ENCODE data around the gene LUC7L2. TPM values are rescaled to one million over a fixed set of nuclear protein-coding genes. Genes with fewer than 3 reads are reported as not detected.
"Not testable (repeated sequence)": the region's sequence is repeated elsewhere in the genome, so short reads cannot be mapped to it uniquely, and the experiment has no call there.

The LUC7L2 gene
- total RNA-seq, 1 donor = 48.5 TPM

DNA sequence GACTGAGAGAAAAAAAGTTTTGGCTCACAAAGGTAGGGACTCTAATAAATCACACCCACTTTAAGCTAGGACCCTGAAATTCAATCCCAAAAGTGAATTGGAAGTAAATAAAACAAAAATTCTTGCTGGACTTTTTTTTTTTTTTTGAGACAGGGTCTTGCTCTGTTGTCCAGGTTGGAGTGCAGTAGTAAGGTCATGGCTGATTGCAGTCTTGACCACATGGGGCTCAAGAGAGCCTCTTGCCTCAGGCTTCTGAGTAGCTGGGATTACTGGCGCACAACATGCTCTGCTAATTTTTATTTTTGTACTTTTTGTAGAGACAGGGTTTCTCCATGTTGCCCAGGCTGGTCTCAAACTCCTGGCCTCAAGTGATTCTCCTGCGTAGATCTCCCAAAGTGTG is 5.0 kb upstream of the LUC7L2 start:
- DNase-seq (ENCODE audit: low read depth in 2 of 3, low spot score in 2 of 3) = no peak

GRCh38 chr7:139355320-139355719 is 4.4 kb upstream of the LUC7L2 start:
- no peak for DNase-seq (ENCODE audit: low read depth in 2 of 3, low spot score in 2 of 3)

DNA sequence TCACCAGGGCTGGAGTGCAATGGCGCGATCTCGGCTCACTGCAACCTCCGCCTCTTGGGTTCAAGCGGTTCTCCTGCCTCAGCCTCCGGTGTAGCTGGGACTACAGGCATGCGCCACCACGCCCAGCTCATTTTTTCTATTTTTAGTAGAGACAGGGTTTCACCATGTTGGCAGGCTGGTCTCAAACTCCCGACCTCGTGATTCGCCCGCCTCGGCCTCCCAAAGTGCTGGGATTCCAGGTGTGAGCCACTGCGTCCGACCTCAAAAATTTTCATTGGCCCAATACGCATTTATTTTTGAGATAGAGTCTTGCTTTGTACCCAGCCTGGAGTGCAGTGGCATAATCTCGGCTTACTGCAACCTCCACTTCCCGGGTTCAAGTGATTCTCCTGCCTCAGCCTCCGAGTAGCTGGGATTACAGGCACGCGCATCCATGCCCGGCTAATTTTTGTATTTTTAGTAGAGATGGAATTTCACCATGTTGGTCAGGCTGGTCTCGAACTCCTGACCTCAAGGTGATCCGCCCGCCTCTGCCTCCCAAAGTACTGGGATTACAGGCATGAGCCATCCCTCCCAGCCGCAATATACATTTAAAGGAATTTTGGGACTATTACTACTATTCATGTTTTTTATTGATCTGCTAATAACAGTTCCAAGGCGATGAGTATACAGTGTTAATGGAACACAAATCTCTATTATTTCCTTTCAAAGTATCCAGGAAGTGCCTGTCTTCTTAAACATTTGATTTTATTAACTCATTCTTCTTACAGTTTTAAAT is 1.8 kb upstream of the LUC7L2 start:
- not testable (repeated sequence) for DNase-seq (ENCODE audit: low read depth in 2 of 3, low spot score in 2 of 3)

DNA sequence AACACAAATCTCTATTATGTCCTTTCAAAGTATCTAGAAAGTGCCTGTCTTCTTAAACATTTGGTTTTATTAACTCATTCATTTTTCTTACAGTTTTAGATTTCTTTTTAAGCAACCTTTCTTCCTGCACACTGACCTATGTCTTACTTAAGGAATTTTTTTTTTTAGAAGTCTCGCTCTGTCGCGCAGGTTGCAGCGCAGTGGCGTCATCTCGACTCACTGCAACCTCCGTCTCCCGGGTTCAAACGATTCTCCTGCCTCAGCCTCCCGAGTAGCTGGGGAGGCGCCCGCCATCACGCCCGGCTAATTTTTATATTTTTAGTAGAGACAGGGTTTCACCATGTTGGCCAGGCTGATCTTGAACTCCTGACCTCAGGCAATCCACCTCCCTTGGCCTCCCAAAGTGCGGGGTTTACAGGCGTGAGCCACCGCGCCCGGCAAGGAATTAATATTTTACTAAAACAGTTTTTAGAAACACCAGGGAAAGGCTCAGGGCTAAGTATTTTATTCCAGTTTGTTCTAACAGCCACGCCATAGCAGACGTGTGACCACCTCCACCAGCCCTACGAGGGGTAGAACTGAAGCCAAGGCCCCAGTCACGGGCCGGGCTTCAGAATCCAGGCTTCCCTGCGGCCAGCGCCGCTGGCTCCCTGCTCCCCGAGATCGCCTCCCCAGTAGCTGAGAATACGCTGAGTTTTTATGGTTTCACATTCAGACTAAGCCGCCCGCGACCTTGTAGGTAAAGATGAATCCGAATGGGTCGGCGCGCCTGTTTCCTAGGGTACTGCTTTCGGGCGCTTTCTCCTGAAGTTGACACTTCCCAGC is 941 bp upstream of the LUC7L2 start:
- peak in 1 of 3 donors; percentile 67 for DNase-seq (ENCODE audit: low read depth in 2 of 3, low spot score in 2 of 3)

- peak; percentile 83 to 98 (median 95) for DNase-seq (ENCODE audit: low read depth in 2 of 3, low spot score in 2 of 3)
Measured at GRCh38 chr7:139360210-139360947, 685 bp downstream of the LUC7L2 start.

DNA sequence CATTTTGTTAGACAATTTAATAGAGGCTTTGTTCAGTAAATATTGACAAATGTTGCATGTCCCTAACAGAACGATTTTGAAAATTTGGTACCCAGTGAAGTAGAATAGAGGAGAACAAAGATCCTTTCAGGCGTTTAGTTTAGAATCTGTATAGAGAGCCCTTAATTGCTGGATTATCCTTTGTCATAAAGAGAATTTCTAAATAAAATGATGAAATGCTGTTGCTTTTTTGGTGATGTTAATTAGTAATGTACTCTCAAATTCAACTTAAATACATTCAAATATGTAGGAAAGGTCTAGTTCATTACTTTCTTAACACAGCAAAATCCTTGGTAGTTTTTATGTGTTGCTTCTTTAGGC is 1.2 kb downstream of the LUC7L2 start:
- DNase-seq (ENCODE audit: low read depth in 2 of 3, low spot score in 2 of 3) = no peak

DNA sequence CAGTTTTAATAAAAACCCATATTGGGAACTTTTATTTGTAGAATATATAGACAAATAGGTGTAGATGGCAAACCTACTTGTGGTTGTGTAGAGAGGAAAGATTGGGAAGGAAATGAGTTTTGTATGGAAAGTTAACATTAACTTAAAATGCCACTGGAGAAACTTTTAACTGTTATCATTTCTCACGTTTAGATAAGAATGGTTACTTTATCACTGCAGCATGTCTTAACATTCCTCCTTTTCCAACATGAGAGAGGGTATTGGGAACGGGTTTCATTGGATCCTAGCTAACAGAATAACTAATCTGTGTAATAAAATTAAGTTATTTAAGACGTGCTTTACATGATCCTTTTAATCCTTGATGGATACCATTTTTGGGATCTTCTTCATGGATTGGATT is 1.8 kb downstream of the LUC7L2 start:
- no peak for DNase-seq (ENCODE audit: low read depth in 2 of 3, low spot score in 2 of 3)

DNA sequence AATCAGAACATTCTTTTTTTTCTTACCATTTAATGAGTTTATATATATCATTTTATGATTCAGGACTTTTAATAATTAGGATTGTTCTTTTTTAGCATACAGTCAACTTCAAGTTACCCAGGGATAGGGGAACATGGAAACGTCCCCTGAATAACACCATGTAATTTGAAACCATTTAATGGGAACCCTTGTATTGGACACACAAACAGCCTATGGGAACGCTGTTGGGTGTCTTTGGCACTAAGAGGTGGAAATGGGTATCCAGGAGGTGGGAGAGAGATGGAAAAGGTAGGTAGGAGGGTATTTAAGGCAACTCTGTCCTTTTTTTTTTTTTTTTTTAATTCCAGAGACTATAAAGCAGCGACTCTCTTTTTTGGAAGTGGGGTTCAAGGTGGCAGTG is 2.6 kb downstream of the LUC7L2 start:
- no peak for DNase-seq (ENCODE audit: low read depth in 2 of 3, low spot score in 2 of 3)

DNA sequence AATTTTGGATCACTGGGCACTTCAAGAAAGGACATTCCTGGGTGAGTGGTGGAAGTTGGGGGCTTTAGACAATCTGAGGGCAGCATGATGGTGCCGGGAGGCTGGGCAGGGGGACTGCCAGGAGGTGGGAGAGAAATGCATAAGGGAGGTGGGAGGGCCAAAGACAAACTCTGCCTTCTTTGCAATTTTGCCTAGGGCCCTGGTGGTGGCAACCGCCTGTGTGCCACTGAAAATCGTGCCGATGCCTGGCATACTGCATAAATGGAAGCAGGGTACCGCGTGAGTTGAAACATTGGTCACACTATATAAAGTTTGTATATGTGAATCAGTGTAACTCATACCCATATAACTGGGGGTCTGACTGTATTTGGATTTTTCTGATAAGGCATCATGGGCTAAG is 3.3 kb downstream of the LUC7L2 start:
- DNase-seq (ENCODE audit: low read depth in 2 of 3, low spot score in 2 of 3) = no peak

DNA sequence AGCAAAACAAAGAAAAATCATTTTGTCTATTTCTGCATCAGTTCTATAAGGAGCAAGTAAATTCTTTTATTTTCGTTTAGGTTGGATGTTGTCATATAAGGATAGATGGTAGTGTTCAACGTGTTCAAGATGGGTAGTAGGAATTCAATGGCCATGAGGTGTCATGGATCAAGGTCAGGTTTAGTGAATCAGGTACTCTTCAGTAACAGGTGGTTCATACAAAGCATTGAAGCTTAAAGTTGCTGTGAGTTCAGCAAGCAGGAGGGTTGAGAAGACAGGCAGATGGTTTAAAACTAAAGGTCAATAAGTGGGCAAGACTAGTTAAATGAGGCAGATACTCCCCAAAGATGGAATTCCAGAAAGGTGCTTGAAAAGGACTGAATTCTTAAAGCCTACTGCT is 5.6 kb downstream of the LUC7L2 start:
- no peak for DNase-seq (ENCODE audit: low read depth in 2 of 3, low spot score in 2 of 3)

DNA sequence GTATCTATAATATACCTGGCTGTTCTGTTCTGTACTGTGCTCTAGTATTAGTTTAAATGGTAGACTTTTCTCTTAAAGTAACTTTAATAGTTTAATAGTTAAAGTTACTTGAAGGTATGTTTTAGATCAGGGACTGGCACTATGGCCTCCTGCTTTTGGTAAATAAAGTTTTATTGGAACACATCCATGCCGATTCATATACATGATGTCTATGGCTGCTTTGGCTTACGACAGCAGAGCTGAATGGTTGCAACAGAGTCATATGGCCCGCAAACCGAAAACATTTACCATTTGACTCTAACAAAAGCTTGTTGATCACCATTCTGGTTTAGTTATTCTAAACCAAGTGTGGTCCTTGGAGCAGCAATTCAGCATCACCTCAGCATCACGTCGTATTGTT is 6.7 kb downstream of the LUC7L2 start:
- DNase-seq (ENCODE audit: low read depth in 2 of 3, low spot score in 2 of 3) = no peak

DNA sequence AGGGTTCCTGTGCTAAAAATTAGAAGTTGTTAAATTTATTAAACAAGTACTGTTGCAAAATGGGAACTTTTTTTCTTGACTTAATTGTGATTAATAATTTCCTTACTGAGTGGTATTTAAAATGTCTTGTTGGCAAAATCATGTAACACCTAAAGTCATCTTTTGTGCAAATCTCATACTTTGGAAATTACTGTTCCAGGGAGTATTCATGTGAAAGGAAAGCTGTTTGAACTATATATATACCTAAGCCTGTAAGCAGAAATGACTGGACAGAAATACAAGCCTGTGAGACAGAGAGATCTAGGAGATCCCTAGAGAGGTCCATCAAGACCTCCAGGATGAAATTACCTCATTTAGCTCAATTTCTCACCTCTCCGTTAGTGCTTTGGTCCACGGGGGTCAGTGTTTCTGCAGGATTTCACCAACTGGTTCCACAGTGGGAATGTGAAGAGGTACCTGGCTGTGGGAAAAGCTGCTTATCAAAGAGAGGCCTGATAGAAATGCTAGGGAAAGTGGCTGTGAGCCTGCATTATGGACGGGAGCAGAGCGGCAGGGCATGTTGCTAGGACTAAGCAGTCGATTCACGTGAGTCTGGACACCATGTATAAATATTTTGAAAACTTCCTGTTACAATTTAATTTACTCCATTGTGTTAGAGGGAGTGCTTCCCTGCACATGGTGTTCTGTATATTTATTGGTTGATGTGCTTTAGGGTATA is 7.9 kb downstream of the LUC7L2 start:
- no peak for DNase-seq (ENCODE audit: low read depth in 2 of 3, low spot score in 2 of 3)

- no peak for DNase-seq (ENCODE audit: low read depth in 2 of 3, low spot score in 2 of 3)
Measured at GRCh38 chr7:139370301-139370942, 10.7 kb downstream of the LUC7L2 start.

GRCh38 chr7:139370943-139371313 is 11.2 kb downstream of the LUC7L2 start:
- DNase-seq (ENCODE audit: low read depth in 2 of 3, low spot score in 2 of 3) = no peak

DNA sequence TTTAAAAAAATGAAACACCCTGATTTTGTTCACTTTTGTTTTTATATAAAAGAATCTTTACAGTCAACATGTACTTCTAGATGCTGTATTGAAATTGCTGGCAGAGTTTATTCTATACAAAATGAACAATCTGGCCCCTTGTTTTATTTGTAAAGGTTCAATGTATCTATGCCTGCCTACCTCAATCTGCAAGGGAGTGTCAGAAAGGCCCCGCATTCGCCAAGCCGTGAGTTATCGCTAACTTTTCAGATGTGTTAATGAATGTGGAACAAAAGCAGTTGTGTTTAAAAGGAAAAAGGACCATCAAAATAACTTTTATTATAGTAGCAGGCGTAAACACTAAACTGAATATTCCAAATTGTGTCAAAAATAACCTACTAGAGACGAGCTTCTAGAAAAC is 14.6 kb downstream of the LUC7L2 start:
- DNase-seq (ENCODE audit: low read depth in 2 of 3, low spot score in 2 of 3) = no peak

GRCh38 chr7:139382439-139382838 is 22.7 kb downstream of the LUC7L2 start:
- no peak for DNase-seq (ENCODE audit: low read depth in 2 of 3, low spot score in 2 of 3)

- no peak for DNase-seq (ENCODE audit: low read depth in 2 of 3, low spot score in 2 of 3)
Measured at GRCh38 chr7:139384611-139385010, 24.9 kb downstream of the LUC7L2 start.

- no peak for DNase-seq (ENCODE audit: low read depth in 2 of 3, low spot score in 2 of 3)
Measured at GRCh38 chr7:139387594-139387993, 27.9 kb downstream of the LUC7L2 start.

DNA sequence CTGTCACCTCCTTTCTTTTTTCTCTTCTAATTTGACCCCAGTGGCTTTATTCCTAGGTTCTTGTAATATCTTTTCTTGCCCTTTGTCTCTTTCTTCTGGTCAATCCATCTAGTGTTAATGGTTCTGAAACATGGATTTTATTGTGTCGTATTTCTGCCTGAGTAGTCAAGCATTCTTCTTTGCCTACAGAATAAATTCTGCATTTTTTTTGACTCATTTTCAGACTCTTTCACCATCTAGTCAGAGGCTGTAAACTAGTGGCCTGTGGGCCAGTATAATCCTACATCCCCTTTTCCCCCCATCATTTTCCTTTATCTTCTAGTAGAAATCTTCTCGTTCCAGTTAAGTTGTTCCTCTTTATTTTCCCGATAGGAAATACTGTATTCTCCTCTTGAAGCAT is 29.4 kb downstream of the LUC7L2 start:
- no peak for DNase-seq (ENCODE audit: low read depth in 2 of 3, low spot score in 2 of 3)

GRCh38 chr7:139389774-139390173 is 30.1 kb downstream of the LUC7L2 start:
- no peak for DNase-seq (ENCODE audit: low read depth in 2 of 3, low spot score in 2 of 3)

Data from hematopoietic multipotent progenitor cell (in vitro differentiated cells).